ENCODE data around the gene CLIP4. TPM values are rescaled to one million over a fixed set of nuclear protein-coding genes. Genes with fewer than 3 reads are reported as not detected.

The CLIP4 gene
- total RNA-seq, 1 donor from 2014 or later, result 5.8 TPM

DNA sequence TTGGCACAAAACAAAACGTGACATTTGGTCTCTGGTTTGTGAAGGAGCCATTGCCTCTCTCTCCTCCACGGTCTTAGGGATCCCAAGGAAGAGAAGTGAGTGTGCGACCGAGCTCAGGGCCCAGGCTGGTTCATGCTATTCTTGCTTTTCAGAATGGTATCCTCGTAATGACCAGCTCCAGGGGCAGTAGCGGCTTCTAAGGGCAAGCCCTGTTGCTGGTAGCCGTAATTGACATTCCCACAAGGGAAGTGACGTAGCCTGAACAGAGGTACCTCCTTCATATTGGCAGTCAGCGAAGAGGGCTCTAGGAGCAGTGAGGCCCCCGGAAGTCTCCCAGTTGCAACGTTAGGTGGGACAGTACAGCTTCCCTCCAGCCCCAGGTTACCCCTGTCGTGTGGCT is 77.9 kb downstream of the CLIP4 start:
- no peak overlapping the region for H3K27ac Mint-ChIP-seq
- intact Hi-C loops (cut with micrococcal nuclease), result loop anchor here (10.0 kb wide), 1 partner anchor 1488 kb away; no protein-coding TSS in a partner anchor
- DNase-seq, result no peak
- H3K4me1 Mint-ChIP-seq, result peaks cover 12% of the 10 kb centered on the region
- peaks cover under 1% of the 10 kb centered on the region for H3K9me3 Mint-ChIP-seq
- TF ChIP-seq, protein P1, sequence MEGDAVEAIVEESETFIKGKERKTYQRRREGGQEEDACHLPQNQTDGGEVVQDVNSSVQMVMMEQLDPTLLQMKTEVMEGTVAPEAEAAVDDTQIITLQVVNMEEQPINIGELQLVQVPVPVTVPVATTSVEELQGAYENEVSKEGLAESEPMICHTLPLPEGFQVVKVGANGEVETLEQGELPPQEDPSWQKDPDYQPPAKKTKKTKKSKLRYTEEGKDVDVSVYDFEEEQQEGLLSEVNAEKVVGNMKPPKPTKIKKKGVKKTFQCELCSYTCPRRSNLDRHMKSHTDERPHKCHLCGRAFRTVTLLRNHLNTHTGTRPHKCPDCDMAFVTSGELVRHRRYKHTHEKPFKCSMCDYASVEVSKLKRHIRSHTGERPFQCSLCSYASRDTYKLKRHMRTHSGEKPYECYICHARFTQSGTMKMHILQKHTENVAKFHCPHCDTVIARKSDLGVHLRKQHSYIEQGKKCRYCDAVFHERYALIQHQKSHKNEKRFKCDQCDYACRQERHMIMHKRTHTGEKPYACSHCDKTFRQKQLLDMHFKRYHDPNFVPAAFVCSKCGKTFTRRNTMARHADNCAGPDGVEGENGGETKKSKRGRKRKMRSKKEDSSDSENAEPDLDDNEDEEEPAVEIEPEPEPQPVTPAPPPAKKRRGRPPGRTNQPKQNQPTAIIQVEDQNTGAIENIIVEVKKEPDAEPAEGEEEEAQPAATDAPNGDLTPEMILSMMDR (IDR thresholded peaks at IDR 0.05), result no peak
- POLR2A ChIA-PET, result no interaction called here
- CTCF ChIA-PET, result no interaction called here
- no peak overlapping the region for H3K4me3 Mint-ChIP-seq
- no peak for ATAC-seq (ENCODE audit: low read depth)
- no peaks in the 10 kb centered on the region for H3K36me3 Mint-ChIP-seq (ENCODE audit: low read depth)
- no peaks in the 10 kb centered on the region for H3K27me3 Mint-ChIP-seq

DNA sequence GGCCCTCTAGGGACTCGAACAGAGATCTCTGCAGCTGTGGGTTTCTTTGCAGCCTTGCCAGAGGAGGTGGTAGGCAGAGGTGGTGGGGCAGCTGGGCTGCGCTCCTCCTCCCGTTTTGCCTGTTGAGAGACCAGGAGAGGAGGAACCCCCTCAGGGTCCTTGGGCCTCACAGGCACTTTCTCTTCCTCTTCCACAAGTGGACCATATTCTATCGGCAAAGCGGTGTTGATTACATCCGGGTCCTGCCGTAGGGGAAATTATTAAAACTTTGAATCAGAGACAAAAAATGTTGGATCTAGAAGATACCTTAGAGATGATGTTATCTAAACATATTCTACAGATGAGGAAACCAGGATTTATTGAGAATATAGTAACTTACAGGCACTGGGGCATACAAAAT is 78.5 kb downstream of the CLIP4 start:
- no peak overlapping the region for H3K27ac Mint-ChIP-seq
- DNase-seq (no peak), ATAC-seq (ENCODE audit: low read depth) (no peak)
- H3K4me1 Mint-ChIP-seq, result peaks cover 12% of the 10 kb centered on the region
- CTCF ChIA-PET, result no interaction called here
- no peaks in the 10 kb centered on the region for H3K36me3 Mint-ChIP-seq (ENCODE audit: low read depth)
- intact Hi-C loops (cut with micrococcal nuclease), result loop anchor here (10.0 kb wide), 1 partner anchor 1489 kb away; no protein-coding TSS in a partner anchor
- H3K27me3 Mint-ChIP-seq, result no peaks in the 10 kb centered on the region
- TF ChIP-seq, protein P1 (IDR thresholded peaks at IDR 0.05), result no peak
- no peak overlapping the region for H3K4me3 Mint-ChIP-seq
- POLR2A ChIA-PET, result no interaction called here
- no peaks in the 10 kb centered on the region for H3K9me3 Mint-ChIP-seq

DNA sequence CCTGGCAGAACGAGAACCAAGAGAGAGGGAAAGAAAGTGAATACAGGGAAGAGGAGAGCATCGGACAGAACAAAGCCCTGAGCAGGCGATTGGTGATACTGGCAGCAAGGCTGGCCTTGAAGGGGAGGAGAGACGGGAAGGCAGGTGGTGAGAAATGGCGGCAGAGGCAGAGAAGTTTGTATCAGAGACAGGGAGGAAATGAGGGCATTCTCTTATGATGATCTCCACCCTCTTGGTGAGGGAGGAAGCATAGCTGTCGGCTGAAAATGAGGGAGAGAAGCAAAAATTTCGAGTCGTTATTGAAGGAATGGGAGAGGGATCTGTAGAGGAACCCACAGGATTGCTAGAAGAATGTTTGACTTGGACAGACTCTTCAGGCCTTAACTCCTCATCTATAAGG is 80.6 kb downstream of the CLIP4 start:
- ChIA-PET POLR2A (no interaction called here), CTCF (interaction anchor here (1.0 kb wide), 1 partner anchor 601 kb away, joined by 3 read pairs; no protein-coding TSS in a partner anchor)
- ATAC-seq (ENCODE audit: low read depth), result no peak
- TF ChIP-seq, protein P1 (IDR thresholded peaks at IDR 0.05), result no peak
- DNase-seq, result no peak
- intact Hi-C loops (cut with micrococcal nuclease), result loop anchor here (1.0 to 10.0 kb wide), 3 partner anchors 374 to 1491 kb away; no protein-coding TSS in a partner anchor
- H3K27me3 Mint-ChIP-seq, result no peaks in the 10 kb centered on the region
- H3K4me3 Mint-ChIP-seq, result no peak overlapping the region
- peaks cover 4% of the 10 kb centered on the region for H3K4me1 Mint-ChIP-seq
- H3K27ac Mint-ChIP-seq, result no peak overlapping the region
- no peaks in the 10 kb centered on the region for H3K36me3 Mint-ChIP-seq (ENCODE audit: low read depth)
- H3K9me3 Mint-ChIP-seq, result no peaks in the 10 kb centered on the region

DNA sequence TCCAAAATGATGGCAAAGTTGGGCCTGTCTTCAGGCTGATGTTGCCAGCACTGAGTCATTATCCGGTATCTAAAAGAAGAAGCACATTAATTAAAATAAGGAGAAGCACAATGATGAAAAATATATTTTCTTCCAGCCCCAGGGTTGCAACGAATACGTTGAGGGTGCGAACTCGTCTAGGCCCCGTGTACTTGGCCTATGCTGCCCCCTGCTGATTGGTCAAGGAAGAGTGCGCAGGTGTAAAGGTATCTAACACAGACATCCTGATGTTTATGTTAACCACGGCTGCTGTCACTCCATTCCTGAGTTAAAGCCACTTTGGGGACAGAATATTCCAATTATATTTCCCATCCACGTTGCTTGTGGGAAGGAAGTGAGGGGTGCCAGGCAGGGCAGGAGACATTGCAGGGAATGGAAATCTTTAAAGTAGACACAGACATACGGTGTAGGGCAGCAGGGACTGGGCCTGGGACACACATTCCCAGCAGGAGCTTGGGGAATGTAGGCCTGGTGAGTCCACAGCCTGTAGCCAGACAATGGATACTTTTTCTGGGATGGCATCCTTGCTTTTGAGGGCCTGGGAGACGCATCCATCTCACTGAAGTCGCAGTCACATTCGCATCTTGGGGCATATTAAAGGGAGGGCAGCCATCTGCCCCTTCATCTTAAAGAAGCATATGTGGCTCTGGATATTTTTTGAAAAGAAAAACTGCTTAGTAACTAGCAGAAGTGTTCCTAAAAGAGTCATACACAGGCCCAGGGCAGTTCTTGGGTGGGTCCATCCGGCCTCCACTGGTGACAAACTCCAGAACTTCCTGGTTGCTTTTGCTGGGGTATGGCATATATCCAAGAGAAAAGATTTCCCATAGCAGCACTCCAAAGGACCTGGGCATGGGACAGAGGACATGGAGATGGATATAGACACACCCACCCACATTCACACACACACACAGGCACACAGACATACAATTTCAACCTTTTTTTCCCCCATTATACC is 81.9 kb downstream of the CLIP4 start:
- Mint-ChIP-seq H3K27me3 (no peaks in the 10 kb centered on the region), H3K36me3 (ENCODE audit: low read depth) (no peaks in the 10 kb centered on the region), H3K9me3 (no peaks in the 10 kb centered on the region), H3K4me3 (no peak overlapping the region), H3K27ac (no peak overlapping the region), H3K4me1 (peaks cover 4% of the 10 kb centered on the region)
- POLR2A ChIA-PET, result no interaction called here
- CTCF ChIA-PET, result interaction anchor here (1.5 kb wide), 1 partner anchor 16 kb away, joined by 3 read pairs; no protein-coding TSS in a partner anchor
- peak; percentile 71 for ATAC-seq (ENCODE audit: low read depth)
- peak; percentile 44 for DNase-seq
- TF ChIP-seq, protein P1 (IDR thresholded peaks at IDR 0.05), result peak; percentile 50
- intact Hi-C loops (cut with micrococcal nuclease), result loop anchor here (1.0 to 10.0 kb wide), 5 partner anchors 239 to 1492 kb away; no protein-coding TSS in a partner anchor

DNA sequence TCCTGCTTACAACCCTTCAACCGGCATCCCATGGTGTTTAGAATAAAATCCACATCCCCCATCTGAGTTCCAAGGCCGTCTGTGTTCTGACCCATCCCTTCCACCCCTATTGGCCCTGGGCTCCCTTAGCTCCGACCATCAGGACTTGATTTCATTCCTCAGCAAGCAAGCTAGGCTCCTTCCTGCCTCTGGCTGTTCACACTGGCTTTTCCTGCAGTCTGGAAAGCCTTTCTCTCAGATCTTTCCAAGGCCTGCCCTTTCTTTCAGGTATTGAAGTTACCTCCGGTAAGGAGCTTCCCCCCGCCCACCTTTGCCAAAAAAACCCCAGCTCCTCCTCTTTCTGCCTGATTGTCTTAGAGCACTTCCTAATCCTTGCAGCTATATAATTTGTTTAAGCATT is 86.8 kb downstream of the CLIP4 start:
- CTCF ChIA-PET, result no interaction called here
- no peaks in the 10 kb centered on the region for H3K36me3 Mint-ChIP-seq (ENCODE audit: low read depth)

More for the DNA sequence above, 86.8 kb downstream of the CLIP4 start:
- Mint-ChIP-seq H3K27ac (no peak overlapping the region), H3K4me3 (no peak overlapping the region), H3K4me1 (no peaks in the 10 kb centered on the region), H3K27me3 (no peaks in the 10 kb centered on the region), H3K9me3 (no peaks in the 10 kb centered on the region)
- POLR2A ChIA-PET, result no interaction called here
- intact Hi-C loops (cut with micrococcal nuclease), result no loop called here
- TF ChIP-seq, protein P1 (IDR thresholded peaks at IDR 0.05), result no peak
- DNase-seq (no peak), ATAC-seq (ENCODE audit: low read depth) (no peak)
